Dermis blood vessel endothelial cell (primary cell): ENCODE measurements around the gene INSYN2B. TPM values are rescaled to one million over a fixed set of nuclear protein-coding genes. Genes with fewer than 3 reads are reported as not detected.

Experiments used
- DNase-seq: peaks from one replicate; pipeline ENCODE4 v3.0.0; 2010
- total RNA-seq: library from RNA; depleted of rRNA; stranded (reverse); fragments of >200 nt; gene quantifications from 2 replicates; pipeline ENCODE4 v1.2.3, GENCODE V29; 2014

The INSYN2B gene
- total RNA-seq, 1 donor from 2014 or later = 2.9 TPM

DNA sequence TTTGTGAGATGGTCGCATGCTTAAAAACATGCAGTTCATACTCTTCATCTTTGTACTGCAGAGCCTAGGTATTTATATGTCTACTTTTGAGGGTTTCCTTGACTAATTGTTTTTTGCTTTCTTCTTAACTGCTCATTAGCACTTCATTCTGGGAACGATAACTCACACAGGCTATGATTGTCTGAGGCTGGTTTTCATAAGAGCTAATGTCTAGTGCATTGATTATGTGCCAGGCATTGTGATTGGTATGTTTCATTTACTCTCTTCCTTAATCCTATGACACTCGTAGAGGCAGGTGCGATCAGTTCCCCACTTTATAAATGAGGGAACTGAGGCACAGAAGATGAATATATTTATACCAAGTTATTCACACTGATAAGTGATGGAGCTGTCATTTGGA is 93.6 kb downstream of the INSYN2B start:
- no peak for DNase-seq

GRCh38 chr5:169886033-169886432 is 94.3 kb downstream of the INSYN2B start:
- no peak for DNase-seq

GRCh38 chr5:169881702-169882303 is 98.5 kb downstream of the INSYN2B start:
- no peak for DNase-seq

DNA sequence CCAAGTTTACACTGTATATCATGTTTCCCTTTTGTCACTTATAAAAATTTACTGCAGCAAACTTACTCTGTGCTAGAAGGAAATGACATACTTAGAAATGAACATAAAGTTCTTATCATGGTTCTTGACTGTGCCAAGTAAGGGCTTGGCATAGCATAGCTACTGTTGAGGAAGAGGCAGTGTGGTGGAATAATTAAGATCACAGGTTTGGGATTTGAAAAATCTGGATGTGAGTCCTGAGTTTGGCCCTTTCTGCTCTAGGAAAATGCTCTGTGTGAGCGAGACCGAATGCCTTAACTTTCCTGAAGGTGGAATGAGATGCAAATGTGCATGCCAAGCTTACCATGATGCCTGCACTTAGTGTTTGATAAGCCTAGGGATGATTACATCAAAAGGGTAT is 99.5 kb downstream of the INSYN2B start:
- DNase-seq = no peak

DNA sequence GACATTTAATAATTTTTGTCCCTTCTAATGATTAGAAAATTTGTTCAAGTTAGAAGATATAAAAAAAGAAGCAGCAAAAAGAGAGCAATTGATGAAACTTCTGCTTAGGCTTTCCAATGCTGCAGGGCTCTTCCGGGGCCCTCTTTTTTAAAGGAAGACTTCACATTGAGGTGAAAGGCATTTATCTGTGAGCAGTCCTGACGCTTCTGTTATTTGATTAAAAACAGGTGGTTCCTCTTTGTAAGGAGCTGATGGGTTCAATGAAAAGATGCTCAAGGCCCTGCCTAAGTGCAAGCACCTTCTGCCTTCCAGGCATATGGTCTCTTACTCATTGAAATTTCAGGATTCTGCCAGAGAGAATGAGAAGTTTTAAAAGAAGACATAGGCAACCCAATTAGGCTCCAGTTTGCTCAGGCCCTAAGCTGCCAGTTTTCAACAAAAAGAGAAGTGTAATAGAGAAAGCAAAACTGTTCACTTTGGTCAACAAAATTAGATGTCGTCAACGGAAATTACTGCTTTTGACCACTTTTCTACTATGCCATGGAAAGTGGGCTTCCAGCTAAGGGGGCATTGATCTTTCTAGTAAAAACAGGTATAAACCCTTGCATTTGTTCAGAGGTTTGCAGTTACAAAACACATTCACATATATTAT is 100.2 kb downstream of the INSYN2B start:
- no peak for DNase-seq

DNA sequence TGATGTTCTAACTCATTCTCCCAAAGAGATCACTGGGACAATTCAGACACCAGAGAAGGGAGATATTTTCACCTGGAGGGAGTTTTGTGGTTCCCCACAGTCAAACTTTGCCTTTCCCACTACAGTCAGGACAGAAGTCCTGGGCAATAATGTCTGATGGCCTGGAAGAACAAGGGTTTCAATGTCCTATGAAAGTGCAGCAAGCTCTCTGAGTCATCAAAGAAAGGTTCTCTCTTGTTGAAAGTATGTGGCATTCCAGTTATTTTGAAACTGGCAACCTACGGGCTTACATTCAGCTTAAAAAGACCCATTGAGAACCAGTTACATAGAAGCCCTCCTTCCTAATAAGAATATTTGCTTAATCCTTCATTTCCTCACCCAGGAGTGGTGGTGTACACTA is 103.9 kb downstream of the INSYN2B start:
- DNase-seq = no peak

- no peak for DNase-seq
Measured at GRCh38 chr5:169875731-169876130, 104.6 kb downstream of the INSYN2B start.

- no peak for DNase-seq
Measured at GRCh38 chr5:169875091-169875728, 105.1 kb downstream of the INSYN2B start.

- DNase-seq = no peak
Measured at GRCh38 chr5:169874621-169875020, 105.7 kb downstream of the INSYN2B start.

DNA sequence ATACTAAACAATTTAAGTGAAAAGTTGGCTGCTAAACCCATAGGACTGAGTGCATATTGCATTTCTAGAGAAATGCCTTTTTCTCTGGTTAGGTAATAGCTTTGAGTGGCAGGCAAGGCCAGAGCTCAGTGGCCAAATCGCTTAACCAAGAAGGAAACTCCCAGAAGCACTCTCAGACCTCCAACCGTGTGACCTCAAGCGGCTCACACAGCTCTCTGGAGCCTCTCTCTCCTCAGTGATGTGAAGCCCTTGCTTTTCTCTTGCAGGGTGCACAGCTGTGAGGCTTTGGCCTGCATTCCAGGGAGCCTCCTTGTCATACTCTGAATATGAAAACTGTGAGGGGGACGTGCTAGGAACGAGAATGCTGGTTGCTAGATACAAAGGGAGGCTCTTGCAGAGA is 106.7 kb downstream of the INSYN2B start:
- no peak for DNase-seq

DNA sequence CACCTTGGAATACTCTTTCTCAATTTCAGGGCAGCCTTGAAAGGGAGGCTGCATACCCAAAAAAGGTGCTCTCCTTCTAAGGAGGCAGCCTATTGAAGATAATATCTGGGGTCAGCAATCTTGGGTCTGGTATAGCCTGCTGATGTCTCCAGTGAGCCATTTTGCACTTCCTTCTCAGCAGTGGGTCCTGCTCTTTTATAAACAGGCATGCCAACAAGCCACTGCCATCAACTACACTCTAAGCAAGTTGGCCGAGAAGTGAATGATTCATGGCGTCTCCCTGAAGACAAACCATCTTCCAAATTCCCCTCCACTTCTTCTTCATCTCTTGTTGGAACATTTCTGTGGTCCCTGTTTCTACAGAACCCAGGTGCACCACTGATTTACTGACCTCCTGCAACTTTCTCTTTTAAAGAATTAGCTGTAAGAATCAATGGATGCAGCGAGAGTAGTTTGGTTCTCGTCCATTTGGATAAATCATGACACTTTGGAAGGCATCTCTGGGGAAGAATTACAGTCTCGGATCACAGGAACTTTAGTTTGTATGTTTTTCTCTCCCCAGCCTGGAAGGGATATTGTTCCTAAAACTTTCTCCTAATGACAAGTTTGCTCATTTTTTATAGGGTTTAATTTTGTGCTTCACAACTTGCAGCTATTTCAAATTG is 108.3 kb downstream of the INSYN2B start:
- DNase-seq = no peak

DNA sequence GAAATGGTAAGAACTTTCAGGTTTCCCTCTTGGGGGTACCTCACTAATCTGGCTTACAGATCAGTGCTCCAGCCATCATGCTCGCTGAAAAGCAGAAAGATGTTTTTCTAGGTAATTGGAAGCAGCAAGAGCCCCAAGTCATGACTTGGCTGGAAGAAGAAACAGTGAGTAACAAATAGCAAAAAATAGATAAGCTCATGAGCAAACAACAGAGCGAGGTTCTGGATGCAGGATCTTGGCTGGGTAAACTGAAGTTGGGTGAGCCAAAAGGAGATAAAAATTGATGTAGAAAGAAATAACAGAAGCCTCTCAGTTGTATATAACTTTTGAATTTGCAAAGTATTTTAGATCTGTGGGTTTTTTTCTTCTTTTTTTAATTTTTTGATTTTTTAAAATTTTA is 110.1 kb downstream of the INSYN2B start:
- DNase-seq = no peak

GRCh38 chr5:169869066-169869465 is 111.2 kb downstream of the INSYN2B start:
- DNase-seq = no peak

DNA sequence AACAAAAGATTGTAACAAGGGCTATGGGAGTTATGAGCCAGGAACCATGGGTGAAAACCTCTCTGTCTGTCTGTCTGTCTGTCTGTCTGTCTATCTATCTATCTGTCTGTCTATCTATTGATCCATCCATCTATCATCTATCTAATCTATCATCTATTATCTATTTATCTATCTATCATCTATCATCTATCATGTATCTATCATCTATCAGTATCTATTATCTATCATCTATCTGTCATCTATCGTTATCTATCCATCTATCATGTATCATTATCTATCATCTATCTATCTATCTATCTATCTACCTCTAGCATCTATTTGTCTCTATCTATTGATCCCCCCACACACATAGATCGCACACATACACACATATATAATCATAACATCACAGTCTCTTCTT is 112.9 kb downstream of the INSYN2B start:
- no peak for DNase-seq

- no peak for DNase-seq
Measured at GRCh38 chr5:169864483-169864882, 115.8 kb downstream of the INSYN2B start.

DNA sequence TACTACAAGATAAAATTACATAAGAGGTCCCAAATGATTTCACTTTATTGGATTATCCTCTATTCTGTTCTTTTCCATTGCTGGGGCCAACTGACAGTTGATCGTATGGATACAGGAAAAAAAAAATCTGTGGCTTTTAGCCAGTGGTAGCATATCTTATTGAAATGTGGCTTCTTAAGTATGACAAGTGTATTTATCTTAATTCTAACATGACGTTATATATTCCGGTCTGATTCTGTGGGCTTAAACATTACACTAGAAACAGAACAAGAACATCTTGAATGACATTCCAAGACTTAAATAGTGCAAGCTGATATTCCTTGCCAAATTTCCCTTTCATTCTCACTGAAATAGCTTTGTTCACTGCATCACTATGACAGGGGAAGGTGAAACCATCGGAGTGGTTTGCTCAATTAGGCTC is 117.9 kb downstream of the INSYN2B start:
- no peak for DNase-seq

GRCh38 chr5:169861934-169862333 is 118.4 kb downstream of the INSYN2B start:
- DNase-seq = no peak

DNA sequence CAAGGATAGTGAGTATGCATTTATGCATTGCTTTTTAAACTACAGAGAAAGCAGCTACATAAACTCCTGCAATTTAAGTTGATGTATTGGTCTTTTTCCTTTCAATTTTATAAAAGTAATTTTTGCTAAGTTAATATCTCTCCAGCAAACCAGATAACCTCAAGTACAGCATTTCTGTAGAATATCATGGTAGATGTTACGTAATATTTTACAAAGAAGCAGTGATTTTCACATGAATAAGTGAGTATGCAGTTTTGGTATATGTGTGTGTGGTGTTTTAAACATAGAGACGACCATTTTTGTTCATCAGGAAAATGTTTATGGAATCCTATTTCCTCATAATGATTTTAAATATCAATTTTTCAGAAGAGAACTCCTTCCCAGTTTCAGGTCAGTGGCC is 118.9 kb downstream of the INSYN2B start:
- no peak for DNase-seq

DNA sequence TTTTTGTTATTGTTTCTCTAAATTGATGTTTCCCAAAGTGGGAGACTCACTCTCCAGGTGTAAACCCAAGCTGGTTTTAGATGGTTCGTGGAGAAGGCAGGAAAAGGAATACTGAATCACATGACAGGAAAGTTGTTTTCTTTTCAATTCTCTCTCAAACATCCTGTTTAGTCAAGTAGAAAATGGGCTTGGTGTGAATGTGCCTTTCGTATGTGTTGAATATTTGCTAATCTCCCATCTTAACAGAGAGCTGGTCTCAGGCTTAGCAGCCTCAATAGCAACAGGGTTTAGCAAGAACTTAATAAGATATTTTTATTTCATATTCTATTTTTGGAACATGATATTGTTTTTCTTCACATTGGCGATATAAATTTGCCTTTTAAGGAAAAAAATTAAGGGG is 119.7 kb downstream of the INSYN2B start:
- DNase-seq = peak; percentile 4

DNA sequence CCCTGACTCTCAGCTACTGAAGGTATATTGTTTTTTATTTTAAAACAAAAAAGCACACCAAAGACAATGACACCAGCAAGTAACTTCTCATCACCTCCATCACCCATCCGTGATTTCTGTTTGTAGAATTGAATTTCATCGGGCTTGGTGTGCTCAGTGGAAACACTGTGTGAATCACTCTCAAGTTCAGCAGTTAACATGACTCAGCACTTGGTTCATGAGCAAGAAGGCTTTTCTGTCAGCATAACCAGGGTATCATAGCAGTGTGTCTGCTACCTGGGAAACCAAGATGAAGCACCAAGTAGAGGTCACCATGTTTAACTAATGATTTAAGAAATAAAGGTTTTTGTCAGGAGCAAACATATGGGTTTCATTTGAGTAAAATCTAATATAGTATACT is 123.7 kb downstream of the INSYN2B start:
- DNase-seq = peak; percentile 44

- DNase-seq = no peak
Measured at GRCh38 chr5:169851321-169851850, 128.9 kb downstream of the INSYN2B start.

DNA sequence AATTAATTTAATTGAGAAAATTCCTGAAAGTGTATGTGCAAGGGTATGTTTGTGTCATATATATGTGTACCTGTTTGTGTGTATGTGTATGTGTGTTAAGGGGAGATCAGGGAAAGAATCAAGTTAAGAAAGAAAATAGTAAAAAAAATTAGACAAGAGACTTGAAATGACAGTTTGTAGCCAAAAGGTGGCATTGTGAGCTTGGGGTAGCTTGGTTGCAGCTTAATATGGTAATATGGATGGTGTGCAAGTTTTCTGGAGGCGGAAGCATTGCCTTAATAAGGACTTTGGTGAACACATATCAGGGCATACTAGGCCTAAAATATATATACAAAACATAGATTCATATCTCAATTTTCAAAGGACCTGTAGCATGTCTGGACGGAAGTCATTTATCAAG is 129.9 kb downstream of the INSYN2B start:
- peak; percentile 21 for DNase-seq

DNA sequence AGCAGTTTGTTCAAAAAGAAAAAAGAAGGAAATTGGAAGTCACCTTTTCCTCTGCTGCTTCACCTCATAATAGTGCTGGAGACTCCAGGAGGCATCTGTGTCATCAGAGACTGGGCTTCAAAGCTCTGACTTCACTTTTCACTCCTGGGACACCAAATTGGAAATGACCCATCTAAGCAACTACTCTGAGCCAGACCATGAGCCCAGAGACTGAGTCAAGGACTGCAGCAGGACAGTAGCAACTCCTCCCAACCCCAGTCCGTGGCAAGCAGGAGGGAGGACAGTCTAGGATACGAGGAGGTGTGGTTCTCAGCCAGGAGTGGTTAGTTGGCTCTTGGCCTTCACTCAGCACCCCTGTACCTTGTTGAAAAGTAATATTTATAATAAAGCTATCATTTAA is 131.5 kb downstream of the INSYN2B start:
- no peak for DNase-seq

- DNase-seq = no peak
Measured at GRCh38 chr5:169848271-169848670, 132.0 kb downstream of the INSYN2B start.
